Measurements from ENCODE around the gene RNF19B. TPM values are rescaled to one million over a fixed set of nuclear protein-coding genes. Genes with fewer than 3 reads are reported as not detected.
"Not testable (repeated sequence)": the region's sequence is repeated elsewhere in the genome, so short reads cannot be mapped to it uniquely, and the experiment has no call there.

RNF19B gene
- total and polyA plus RNA-seq, 2 donors = 8.7 to 15.0 TPM

GRCh38 chr1:32925403-32926162, 39.0 kb downstream of the RNF19B start:
- WGBS = 19% methylated on average over 24 of the region's 24 CpGs
- Histone ChIP-seq H3K36me3 (ENCODE audit: insufficient read depth) (no peaks in the 10 kb centered on the region), H3K27ac (ENCODE audit: low read depth) (no peak overlapping the region), H3K4me1 (ENCODE audit: insufficient read depth) (no peaks in the 10 kb centered on the region), H3K4me3 (ENCODE audit: low read depth, low read length) (no peak overlapping the region)
- DNase-seq (ENCODE audit: extremely low spot score) = no peak

GRCh38 chr1:32924881-32925344, 39.7 kb downstream of the RNF19B start:
- Histone ChIP-seq H3K4me3 (ENCODE audit: low read depth, low read length) (no peak overlapping the region), H3K4me1 (ENCODE audit: insufficient read depth) (no peaks in the 10 kb centered on the region), H3K27ac (ENCODE audit: low read depth) (no peak overlapping the region), H3K36me3 (ENCODE audit: insufficient read depth) (no peaks in the 10 kb centered on the region)
- DNase-seq (ENCODE audit: extremely low spot score) = no peak
- WGBS = 19% methylated on average over 31 of the region's 31 CpGs

GRCh38 chr1:32920833-32921232, 43.8 kb downstream of the RNF19B start:
- DNase-seq (ENCODE audit: extremely low spot score) = no peak
- H3K4me3 ChIP-seq (ENCODE audit: low read depth, low read length) = no peak overlapping the region
- H3K4me1 ChIP-seq (ENCODE audit: insufficient read depth) = no peaks in the 10 kb centered on the region
- 67% methylated on average over 7 of the region's 7 CpGs for WGBS
- no peak overlapping the region for H3K27ac ChIP-seq (ENCODE audit: low read depth)
- H3K36me3 ChIP-seq (ENCODE audit: insufficient read depth) = no peaks in the 10 kb centered on the region

DNA sequence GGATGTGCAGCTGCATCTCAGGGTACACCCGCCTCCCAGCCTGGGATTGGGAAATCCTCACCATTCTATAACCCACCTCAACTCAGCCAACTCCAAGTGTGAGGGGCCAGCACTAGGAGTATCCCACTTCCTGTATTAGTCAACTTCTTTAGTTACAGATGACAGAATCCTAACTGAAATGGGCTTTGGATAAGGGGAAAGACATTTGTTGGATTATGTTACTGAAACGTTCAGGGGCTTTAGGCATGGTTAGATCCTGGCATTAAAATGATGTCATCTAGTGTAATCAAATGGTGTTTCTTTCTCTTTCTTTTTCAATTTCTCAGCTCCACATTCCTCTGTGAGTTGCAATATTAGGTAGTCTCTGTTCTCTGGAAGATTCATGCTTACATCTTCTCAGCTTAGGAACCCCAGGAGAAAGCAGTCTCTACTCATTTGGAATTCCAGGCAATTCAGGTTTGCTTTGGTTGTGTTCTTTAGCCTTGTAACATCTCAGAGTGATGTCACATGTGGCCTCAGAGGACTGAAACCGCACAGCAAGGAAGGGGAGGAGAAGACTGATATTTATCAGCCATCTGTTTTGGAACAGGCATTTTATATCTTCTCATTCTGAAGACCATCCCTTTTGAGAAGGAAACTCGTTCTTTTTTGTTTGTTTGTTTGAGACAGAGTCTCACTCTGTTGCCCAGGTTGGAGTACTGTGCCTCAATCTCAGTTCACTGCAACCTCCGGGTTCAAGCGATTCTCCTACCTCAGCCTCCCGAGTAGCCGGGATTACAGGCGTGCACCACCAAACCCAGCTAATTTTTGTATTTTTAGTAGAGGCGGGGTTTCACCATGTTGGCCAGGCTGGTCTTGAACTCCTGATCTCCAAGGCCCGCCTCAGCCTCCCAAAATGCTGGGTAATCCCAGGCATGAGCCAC, 44.5 kb downstream of the RNF19B start:
- H3K4me1 ChIP-seq (ENCODE audit: insufficient read depth) = no peaks in the 10 kb centered on the region
- WGBS = 81% methylated on average over 11 of the region's 11 CpGs
- no peak for DNase-seq (ENCODE audit: extremely low spot score)
- no peak overlapping the region for H3K4me3 ChIP-seq (ENCODE audit: low read depth, low read length)
- H3K27ac ChIP-seq (ENCODE audit: low read depth) = no peak overlapping the region
- no peaks in the 10 kb centered on the region for H3K36me3 ChIP-seq (ENCODE audit: insufficient read depth)

DNA sequence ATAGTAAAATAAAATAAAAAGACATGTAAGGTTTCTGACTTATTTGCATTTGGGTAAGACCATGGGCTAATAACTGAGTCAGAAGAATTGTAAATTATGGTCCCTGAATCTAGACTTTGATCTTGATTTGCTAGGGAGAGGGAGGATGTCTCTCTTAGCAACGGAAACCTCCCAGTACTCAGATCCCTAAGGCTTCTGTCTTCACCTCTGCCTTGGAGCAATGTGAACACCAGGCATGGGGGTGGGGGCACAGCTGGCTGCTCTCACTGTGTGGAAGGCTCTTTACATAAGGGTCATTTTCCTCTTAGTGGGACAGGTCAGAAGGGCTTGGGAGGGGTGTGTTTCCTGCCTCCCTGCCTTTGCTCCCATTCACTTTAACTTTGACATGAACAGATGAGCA, 46.4 kb downstream of the RNF19B start:
- Histone ChIP-seq H3K36me3 (ENCODE audit: insufficient read depth) (no peaks in the 10 kb centered on the region), H3K4me1 (ENCODE audit: insufficient read depth) (no peaks in the 10 kb centered on the region), H3K27ac (ENCODE audit: low read depth) (no peak overlapping the region), H3K4me3 (ENCODE audit: low read depth, low read length) (no peak overlapping the region)
- WGBS = 26% methylated on average over 1 of the region's 1 CpG
- no peak for DNase-seq (ENCODE audit: extremely low spot score)

DNA sequence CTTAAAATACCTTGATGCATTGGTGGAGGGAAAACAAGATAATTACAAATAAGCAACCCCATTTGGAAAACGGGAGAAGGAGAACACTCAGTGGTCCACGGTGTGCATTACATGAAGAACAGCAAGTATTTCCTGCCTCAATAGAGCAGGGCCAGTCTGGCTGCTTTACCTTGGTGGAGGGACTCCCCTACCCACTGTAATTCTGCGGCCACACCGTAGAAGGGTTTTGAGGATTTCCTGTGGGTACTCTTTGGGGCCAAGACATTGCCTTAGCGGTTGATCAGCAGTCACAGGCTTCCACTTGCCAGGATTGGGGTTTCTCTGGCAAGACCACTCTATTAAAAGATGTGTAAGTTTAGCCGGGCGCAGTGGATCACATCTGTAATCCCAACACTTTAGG, 47.1 kb downstream of the RNF19B start:
- 72% methylated on average over 7 of the region's 7 CpGs for WGBS
- Histone ChIP-seq H3K36me3 (ENCODE audit: insufficient read depth) (no peaks in the 10 kb centered on the region), H3K27ac (ENCODE audit: low read depth) (no peak overlapping the region), H3K4me3 (ENCODE audit: low read depth, low read length) (no peak overlapping the region), H3K4me1 (ENCODE audit: insufficient read depth) (no peaks in the 10 kb centered on the region)
- no peak for DNase-seq (ENCODE audit: extremely low spot score)

DNA sequence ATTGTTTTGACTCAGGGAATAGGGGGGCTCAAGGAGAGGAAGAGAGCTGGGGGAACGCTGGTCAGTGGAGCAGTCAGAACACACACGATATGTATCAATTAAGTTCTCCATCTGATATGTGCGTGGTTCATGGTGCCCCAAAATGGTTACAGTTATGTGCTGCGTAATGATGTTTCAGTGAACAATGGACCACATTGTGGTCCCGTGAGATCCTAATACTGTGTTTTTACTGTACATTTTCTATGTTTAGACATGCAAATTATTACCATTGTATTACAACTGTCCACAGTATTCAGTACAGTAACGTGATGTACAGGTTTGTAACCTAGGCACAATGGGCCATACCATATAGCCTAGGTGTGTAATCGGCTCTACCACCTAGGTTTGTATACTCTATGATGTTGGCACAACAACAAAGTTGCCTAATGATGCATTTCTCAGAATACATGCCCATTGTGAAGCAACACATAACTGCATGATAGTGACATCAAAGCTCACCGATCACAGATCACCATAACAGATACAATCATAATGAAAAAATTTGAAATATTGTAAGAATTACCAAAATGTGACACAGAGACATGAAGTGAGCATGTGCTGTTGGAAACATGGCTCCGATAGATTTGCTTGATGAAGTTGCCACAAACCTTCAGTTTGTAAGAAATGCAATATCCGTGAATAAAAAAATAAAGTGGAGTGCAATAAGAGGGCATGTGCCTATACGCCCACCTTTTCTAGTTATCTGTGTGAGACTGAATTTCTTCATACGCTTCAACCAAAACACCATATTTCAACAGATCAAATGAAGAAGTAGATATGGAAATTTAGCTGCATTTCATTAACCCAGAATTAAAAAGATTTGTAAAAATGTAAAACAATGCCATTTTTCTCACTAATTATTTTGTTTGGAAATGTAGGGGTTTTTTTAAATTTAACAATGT, 48.6 kb downstream of the RNF19B start:
- no peaks in the 10 kb centered on the region for H3K36me3 ChIP-seq (ENCODE audit: insufficient read depth)
- H3K4me1 ChIP-seq (ENCODE audit: insufficient read depth) = no peaks in the 10 kb centered on the region
- no peak overlapping the region for H3K4me3 ChIP-seq (ENCODE audit: low read depth, low read length)
- no peak overlapping the region for H3K27ac ChIP-seq (ENCODE audit: low read depth)
- 87% methylated on average over 12 of the region's 12 CpGs for WGBS
- no peak for DNase-seq (ENCODE audit: extremely low spot score)

GRCh38 chr1:32910319-32910718, 54.3 kb downstream of the RNF19B start:
- Histone ChIP-seq H3K4me1 (ENCODE audit: insufficient read depth) (no peaks in the 10 kb centered on the region), H3K27ac (ENCODE audit: low read depth) (no peak overlapping the region), H3K4me3 (ENCODE audit: low read depth, low read length) (no peak overlapping the region), H3K36me3 (ENCODE audit: insufficient read depth) (no peaks in the 10 kb centered on the region)
- DNase-seq (ENCODE audit: extremely low spot score) = no peak
- WGBS = 95% methylated on average over 5 of the region's 5 CpGs

DNA sequence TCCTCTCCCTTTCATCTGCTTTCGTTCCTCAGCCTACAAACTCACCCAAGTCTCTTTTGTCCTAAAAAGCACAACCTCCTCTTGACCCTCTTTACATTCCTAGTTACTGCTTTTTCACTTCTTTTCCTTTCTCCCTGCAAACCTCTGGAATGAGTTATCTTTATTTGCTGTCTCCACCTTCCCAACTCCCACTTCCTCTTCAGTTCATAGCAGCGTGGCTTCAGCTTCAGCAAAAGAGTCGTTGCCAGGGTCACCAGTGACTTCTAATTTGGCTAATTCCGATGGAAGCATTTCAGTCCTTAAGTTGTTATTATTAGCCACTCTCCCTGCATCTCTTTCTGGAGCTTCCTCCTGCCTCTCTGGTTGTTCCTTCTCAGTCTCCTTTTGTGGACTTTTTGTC, 57.2 kb downstream of the RNF19B start:
- Histone ChIP-seq H3K36me3 (ENCODE audit: insufficient read depth) (no peaks in the 10 kb centered on the region), H3K4me1 (ENCODE audit: insufficient read depth) (no peaks in the 10 kb centered on the region), H3K4me3 (ENCODE audit: low read depth, low read length) (no peak overlapping the region), H3K27ac (ENCODE audit: low read depth) (no peak overlapping the region)
- 14% methylated on average over 4 of the region's 4 CpGs for WGBS
- no peak for DNase-seq (ENCODE audit: extremely low spot score)

- 76% methylated on average over 7 of the region's 7 CpGs for WGBS
These were observed 58.0 kb downstream of the RNF19B start for GRCh38 chr1:32906654-32907053.

DNA sequence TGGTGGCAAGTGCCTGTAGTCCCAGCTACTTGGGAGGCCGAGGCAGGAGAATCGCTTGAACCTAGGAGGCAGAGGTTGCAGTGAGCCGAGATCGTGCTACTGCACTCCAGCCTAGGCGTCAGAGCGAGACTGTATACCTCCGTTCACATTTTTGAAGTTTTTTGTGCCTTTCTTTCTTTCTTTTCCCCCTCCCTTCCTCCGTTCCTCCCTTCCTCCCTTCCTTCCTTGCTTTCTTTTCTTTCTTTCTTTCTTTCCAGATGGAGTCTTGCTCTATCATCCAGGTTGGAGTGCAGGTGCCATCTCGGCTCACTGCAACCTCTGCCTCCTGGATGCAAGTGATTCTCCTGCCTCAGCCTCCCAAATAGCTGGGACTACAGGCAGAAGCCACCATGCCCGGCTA, 59.0 kb downstream of the RNF19B start:
- H3K4me1 ChIP-seq (ENCODE audit: insufficient read depth); DNase-seq (ENCODE audit: extremely low spot score); H3K4me3 ChIP-seq (ENCODE audit: low read depth, low read length); H3K36me3 ChIP-seq (ENCODE audit: insufficient read depth); H3K27ac ChIP-seq (ENCODE audit: low read depth): not testable (repeated sequence)
- 80% methylated on average over 10 of the region's 10 CpGs for WGBS

More at GRCh38 chr1:32906654-32907053, 58.0 kb downstream of the RNF19B start:
- Histone ChIP-seq H3K4me1 (ENCODE audit: insufficient read depth) (no peaks in the 10 kb centered on the region), H3K4me3 (ENCODE audit: low read depth, low read length) (no peak overlapping the region), H3K36me3 (ENCODE audit: insufficient read depth) (no peaks in the 10 kb centered on the region), H3K27ac (ENCODE audit: low read depth) (no peak overlapping the region)
- no peak for DNase-seq (ENCODE audit: extremely low spot score)

DNA sequence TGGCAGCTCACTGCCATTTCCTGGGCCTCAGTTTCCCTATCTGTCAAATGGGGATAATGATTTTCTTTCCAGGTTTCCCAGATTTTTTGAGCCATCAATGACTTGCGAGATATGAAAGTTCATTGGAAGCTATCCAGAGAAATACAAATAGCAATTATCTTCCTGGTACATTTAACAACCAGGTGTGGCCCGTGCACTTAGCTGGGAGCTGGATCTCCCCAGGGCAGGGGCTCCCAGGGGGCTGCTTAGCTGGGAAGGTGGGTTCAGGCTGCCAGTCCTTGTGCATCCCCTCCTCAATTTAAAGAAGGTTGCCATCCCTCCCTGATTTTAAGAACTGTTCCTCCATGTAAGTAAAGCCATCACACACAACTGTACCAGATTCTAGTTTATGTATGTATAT, 59.8 kb downstream of the RNF19B start:
- no peaks in the 10 kb centered on the region for H3K36me3 ChIP-seq (ENCODE audit: insufficient read depth)
- H3K4me1 ChIP-seq (ENCODE audit: insufficient read depth) = no peaks in the 10 kb centered on the region
- H3K4me3 ChIP-seq (ENCODE audit: low read depth, low read length) = no peak overlapping the region
- no peak overlapping the region for H3K27ac ChIP-seq (ENCODE audit: low read depth)
- DNase-seq (ENCODE audit: extremely low spot score) = no peak
- WGBS = 61% methylated on average over 2 of the region's 2 CpGs

Data from urinary bladder (tissue), 4 donors.